Karpas-422 (cell line): ENCODE measurements around the gene LSAMP. TPM values are rescaled to one million over a fixed set of nuclear protein-coding genes. Genes with fewer than 3 reads are reported as not detected.

Source experiments
- DNase-seq: peaks from one replicate; pipeline ENCODE4 v3.0.0-alpha.2; 2015
- H2AFZ ChIP-seq: fragments of 200-600 bp; sonication (generic); 2 replicates; pipeline ENCODE4 v1.6.1; 2014; ENCODE audit warnings: antibody characterized with exemption, low read length, mixed read lengths
- H3K27ac ChIP-seq: fragments of 200-600 bp; sonication (generic); 2 replicates; pipeline ENCODE4 v1.5.1; 2014; ENCODE audit warnings: mild to moderate bottlenecking, low read length, moderate library complexity
- H3K27me3 ChIP-seq: fragments of 200-600 bp; sonication (generic); 2 replicates; pipeline ENCODE4 v1.6.1; 2014; ENCODE audit warnings: low read length, mixed read lengths
- H3K36me3 ChIP-seq: fragments of 200-600 bp; sonication (generic); 2 replicates; pipeline ENCODE4 v1.6.1; 2014; ENCODE audit warnings: low read length, mixed read lengths; ENCODE audit not compliant: insufficient read depth
- H3K4me1 ChIP-seq: fragments of 200-600 bp; sonication (generic); 2 replicates; pipeline ENCODE4 v1.6.1; 2014; ENCODE audit warnings: mild to moderate bottlenecking, low read length, mixed read lengths
- H3K4me2 ChIP-seq: fragments of 200-600 bp; sonication (generic); 2 replicates; pipeline ENCODE4 v1.6.1; 2014; ENCODE audit warnings: low read length, low read depth, mild to moderate bottlenecking; ENCODE audit not compliant: poor library complexity, severe bottlenecking
- H3K4me3 ChIP-seq: fragments of 200-600 bp; sonication (generic); 2 replicates; pipeline ENCODE4 v1.5.1; 2014; ENCODE audit warnings: mild to moderate bottlenecking, antibody characterized with exemption, low read length, mixed read lengths
- H3K79me2 ChIP-seq: fragments of 200-600 bp; sonication (generic); 2 replicates; pipeline ENCODE4 v1.6.1; 2014; ENCODE audit warnings: mild to moderate bottlenecking, low read length, mixed read lengths
- H3K9ac ChIP-seq: fragments of 200-600 bp; sonication (generic); 2 replicates; pipeline ENCODE4 v1.6.0; 2014; ENCODE audit warnings: low read length
- H3K9me2 ChIP-seq: fragments of 200-600 bp; sonication (generic), shearing (Covaris generic); replicated peaks from 2 replicates; pipeline ENCODE4 v1.6.0; 2014; ENCODE audit warnings: mild to moderate bottlenecking, low read length, moderate library complexity; ENCODE audit not compliant: insufficient read depth
- H3K9me3 ChIP-seq: fragments of 300-700, 200-600 bp; sonication (generic); 2 replicates; pipeline ENCODE4 v1.6.1; 2014; ENCODE audit warnings: low read length, mixed read lengths
- H4K20me1 ChIP-seq: fragments of 200-600 bp; sonication (generic); 2 replicates; pipeline ENCODE4 v1.6.1; 2014; ENCODE audit warnings: mild to moderate bottlenecking, antibody characterized with exemption, low read length, low read depth; ENCODE audit not compliant: insufficient read depth
- total RNA-seq: library from RNA; depleted of rRNA; stranded (reverse); fragments of >200 nt; shearing (Covaris generic); gene quantifications from 2 replicates; pipeline ENCODE4 v1.2.3, GENCODE V29; 2014; ENCODE audit warnings: low replicate concordance

LSAMP gene
- total RNA-seq, 1 experiment from 2014 or later, result not detected

DNA sequence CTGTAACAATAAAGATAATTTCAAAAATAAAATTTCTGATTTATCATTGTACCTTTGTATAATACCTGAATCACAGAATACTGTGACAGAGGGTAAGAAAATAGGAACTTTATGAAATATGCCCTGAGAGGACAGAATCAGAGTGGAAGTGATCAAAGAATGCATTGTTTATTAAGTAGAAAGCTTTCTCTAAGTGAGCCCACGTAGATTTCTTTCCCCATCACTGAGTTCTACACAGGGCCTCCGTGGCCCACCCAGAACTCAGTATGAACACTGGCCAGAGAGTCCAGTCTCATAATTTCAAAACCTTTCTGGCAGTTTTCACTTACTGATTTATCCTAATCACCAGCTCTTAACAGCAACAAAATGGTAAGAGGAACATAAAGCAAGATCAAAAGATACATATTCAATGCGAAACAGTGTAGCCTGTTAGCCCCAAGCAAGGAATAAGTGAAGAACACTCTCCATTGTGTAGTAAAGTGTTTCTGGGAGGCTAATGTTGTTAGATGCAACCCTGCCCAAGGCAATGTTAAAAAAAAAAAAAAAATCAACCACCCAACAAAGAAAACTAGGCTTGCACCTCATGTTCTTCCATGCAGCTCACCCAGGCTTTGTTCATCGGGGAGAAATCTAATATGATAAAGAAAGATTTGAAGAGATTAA lies 341.3 kb downstream of the LSAMP start:
- no peaks in the 10 kb centered on the region for H3K27me3 ChIP-seq
- H3K36me3 ChIP-seq, result no peaks in the 10 kb centered on the region
- H2AFZ ChIP-seq, result no peak overlapping the region
- H3K9me2 ChIP-seq, result no peaks in the 10 kb centered on the region
- H3K4me1 ChIP-seq, result no peaks in the 10 kb centered on the region
- H3K9ac ChIP-seq, result no peak overlapping the region
- H3K4me2 ChIP-seq, result no peak overlapping the region
- no peaks in the 10 kb centered on the region for H4K20me1 ChIP-seq
- H3K9me3 ChIP-seq, result no peaks in the 10 kb centered on the region
- no peaks in the 10 kb centered on the region for H3K79me2 ChIP-seq
- DNase-seq, result no peak
- no peak overlapping the region for H3K4me3 ChIP-seq
- H3K27ac ChIP-seq, result no peak overlapping the region

DNA sequence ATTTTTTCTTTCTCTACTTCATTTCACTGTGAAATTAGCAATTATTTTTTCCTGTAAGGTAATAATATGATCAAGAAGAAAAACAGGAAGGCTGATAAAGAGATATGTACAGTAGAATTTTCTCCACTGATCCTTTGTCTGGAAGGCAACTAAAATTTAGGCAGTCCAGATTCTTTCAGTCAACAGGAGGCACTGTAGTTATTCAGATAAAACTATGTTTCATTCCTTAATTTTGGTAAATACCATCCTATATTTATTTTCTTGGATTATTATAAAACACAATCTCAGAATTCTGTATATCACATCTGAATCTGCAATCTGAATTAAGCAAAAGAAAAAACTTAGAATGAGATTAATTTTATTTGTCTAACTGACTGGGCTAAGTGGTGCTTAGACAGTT lies 343.2 kb downstream of the LSAMP start:
- Histone ChIP-seq H3K27me3 (no peaks in the 10 kb centered on the region), H3K9me2 (no peaks in the 10 kb centered on the region), H4K20me1 (no peaks in the 10 kb centered on the region), H3K4me3 (no peak overlapping the region), H3K9me3 (no peaks in the 10 kb centered on the region), H3K4me2 (no peak overlapping the region), H3K79me2 (no peaks in the 10 kb centered on the region), H3K4me1 (no peaks in the 10 kb centered on the region), H3K27ac (no peak overlapping the region), H3K9ac (no peak overlapping the region), H3K36me3 (no peaks in the 10 kb centered on the region), H2AFZ (no peak overlapping the region)
- no peak for DNase-seq

DNA sequence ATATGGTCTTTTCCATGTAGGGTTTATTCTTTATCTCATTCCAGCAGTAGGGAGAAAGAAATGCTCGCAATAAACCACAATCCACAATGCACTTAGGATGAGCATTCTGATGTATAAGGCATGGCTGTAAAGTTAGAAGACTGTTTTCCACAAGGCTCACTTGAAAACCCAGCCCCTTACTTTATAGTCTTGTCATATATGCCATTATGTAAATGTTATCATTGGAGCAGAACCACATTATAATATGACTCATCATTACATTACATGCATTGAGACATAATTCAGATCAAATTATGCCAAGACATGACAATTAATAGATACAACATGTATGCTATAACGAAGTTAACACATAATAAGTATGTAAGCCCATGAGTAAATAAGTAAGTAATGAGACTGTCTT lies 348.1 kb downstream of the LSAMP start:
- Histone ChIP-seq H3K9ac (no peak overlapping the region), H3K79me2 (no peaks in the 10 kb centered on the region), H3K27me3 (no peaks in the 10 kb centered on the region), H3K4me1 (no peaks in the 10 kb centered on the region), H4K20me1 (no peaks in the 10 kb centered on the region), H3K4me3 (no peak overlapping the region), H2AFZ (no peak overlapping the region), H3K9me3 (no peaks in the 10 kb centered on the region), H3K4me2 (no peak overlapping the region), H3K9me2 (no peaks in the 10 kb centered on the region), H3K27ac (no peak overlapping the region), H3K36me3 (no peaks in the 10 kb centered on the region)
- no peak for DNase-seq

DNA sequence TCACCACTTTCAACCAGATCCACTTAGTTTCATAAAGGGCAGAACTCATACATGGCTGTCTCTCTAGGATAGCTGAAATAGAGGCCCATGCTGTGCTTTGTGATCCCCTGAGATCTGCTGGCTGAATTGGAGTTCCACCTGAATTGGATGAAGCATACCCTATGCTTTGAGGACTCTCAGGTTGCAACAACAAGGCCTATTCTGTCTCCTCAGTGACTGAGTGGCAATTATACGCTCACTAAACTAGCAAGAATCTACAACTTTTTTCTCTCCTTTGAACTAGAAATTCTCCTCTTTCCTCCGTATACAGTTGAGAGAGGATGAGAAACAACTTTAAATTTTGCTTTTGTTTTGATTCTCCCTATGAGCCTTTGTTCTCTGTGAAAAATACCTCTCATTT lies 348.7 kb downstream of the LSAMP start:
- H3K9me3 ChIP-seq, result no peaks in the 10 kb centered on the region
- no peaks in the 10 kb centered on the region for H3K9me2 ChIP-seq
- no peak overlapping the region for H3K4me3 ChIP-seq
- H2AFZ ChIP-seq, result no peak overlapping the region
- no peaks in the 10 kb centered on the region for H3K36me3 ChIP-seq
- no peaks in the 10 kb centered on the region for H4K20me1 ChIP-seq
- no peaks in the 10 kb centered on the region for H3K4me1 ChIP-seq
- H3K79me2 ChIP-seq, result no peaks in the 10 kb centered on the region
- H3K27ac ChIP-seq, result no peak overlapping the region
- no peak overlapping the region for H3K9ac ChIP-seq
- H3K4me2 ChIP-seq, result no peak overlapping the region
- H3K27me3 ChIP-seq, result no peaks in the 10 kb centered on the region
- DNase-seq, result no peak

DNA sequence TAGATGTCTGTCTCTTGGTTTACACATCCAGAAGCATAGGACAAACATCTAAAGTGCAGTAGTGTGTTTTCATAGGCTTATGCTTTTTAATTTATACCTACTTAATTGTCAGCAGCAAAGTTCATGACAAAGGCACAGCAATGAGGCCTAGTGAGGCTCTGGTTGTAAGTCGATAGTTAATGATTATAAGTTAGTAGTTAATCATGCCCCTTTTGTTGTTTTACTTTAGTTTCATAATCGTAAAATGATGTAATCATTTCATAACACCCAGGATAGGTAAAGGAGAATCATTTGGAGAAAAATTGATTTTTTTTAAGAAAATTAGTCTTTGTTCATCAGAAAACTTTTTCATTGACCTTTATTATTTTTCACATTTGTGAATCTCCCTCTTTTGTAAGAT lies 351.9 kb downstream of the LSAMP start:
- no peak overlapping the region for H3K27ac ChIP-seq
- H3K9ac ChIP-seq, result no peak overlapping the region
- no peaks in the 10 kb centered on the region for H3K4me1 ChIP-seq
- no peaks in the 10 kb centered on the region for H3K9me3 ChIP-seq
- H3K4me2 ChIP-seq, result no peak overlapping the region
- no peaks in the 10 kb centered on the region for H3K36me3 ChIP-seq
- no peaks in the 10 kb centered on the region for H4K20me1 ChIP-seq
- H3K27me3 ChIP-seq, result no peaks in the 10 kb centered on the region
- DNase-seq, result no peak
- no peaks in the 10 kb centered on the region for H3K79me2 ChIP-seq
- no peak overlapping the region for H2AFZ ChIP-seq
- H3K4me3 ChIP-seq, result no peak overlapping the region
- H3K9me2 ChIP-seq, result no peaks in the 10 kb centered on the region

DNA sequence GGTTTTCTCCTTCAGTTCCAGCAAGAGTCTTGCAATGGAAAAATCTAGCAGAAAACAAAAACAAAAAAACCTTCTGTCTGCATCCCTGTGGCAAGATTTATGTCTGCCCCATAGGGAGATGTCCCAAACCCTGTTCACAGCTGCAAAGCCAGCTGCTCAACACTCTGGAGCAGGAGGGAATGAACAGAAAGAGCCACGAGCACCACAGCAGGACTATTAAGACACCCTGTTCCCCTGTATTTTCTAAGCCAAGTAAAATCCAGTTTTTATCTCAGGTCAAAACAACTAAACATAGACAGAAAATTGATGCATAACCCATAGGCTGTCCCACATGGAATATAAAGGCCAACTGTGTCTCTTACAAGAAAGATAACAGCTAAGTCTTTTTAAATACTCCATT lies 357.9 kb downstream of the LSAMP start:
- DNase-seq, result no peak
- H3K9ac ChIP-seq, result no peak overlapping the region

DNA sequence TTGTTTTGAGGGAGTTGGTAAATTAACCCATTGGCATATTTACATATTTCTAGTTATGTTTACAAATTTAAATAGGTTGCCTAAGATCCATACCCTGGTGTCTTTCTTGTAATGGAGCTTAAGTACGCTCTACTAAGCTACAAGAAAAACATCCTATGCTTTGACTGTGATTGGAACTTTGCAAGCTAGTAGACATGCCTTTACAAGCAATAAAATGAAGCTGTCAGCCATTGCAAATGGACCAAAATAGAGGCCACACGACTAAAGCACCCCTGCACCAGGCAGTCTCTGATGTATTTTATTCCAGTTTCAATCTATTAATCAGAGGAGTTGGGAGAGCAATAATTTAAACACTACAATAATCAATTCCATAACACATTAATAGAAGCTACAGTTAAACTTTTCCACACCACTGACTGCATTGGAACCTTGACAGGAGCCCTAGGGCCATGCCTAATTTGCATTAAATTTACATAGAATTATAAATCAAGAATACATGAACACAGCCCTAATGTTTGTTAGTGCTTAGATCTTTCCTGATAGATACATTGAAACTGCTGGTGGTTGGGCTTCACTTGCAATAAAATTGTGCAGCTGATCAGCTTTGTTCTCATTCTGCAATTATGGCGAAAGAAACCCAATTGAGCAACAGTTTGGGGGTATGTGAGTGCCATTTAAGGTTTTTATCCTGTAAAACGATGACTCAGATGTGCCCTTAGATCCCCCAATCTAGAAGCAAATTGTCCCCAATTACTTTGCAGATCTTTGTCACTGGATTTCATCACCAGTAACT lies 360.1 kb downstream of the LSAMP start:
- H3K27ac ChIP-seq, result no peak overlapping the region
- no peak overlapping the region for H2AFZ ChIP-seq
- H3K4me2 ChIP-seq, result no peak overlapping the region
- H4K20me1 ChIP-seq, result no peaks in the 10 kb centered on the region
- no peaks in the 10 kb centered on the region for H3K79me2 ChIP-seq
- no peaks in the 10 kb centered on the region for H3K36me3 ChIP-seq
- no peaks in the 10 kb centered on the region for H3K9me2 ChIP-seq
- no peaks in the 10 kb centered on the region for H3K27me3 ChIP-seq
- no peaks in the 10 kb centered on the region for H3K4me1 ChIP-seq
- no peak overlapping the region for H3K9ac ChIP-seq
- DNase-seq, result no peak
- H3K9me3 ChIP-seq, result no peaks in the 10 kb centered on the region; the same call in 1 of the 2 replicates
- no peak overlapping the region for H3K4me3 ChIP-seq

More for the DNA sequence above, 357.9 kb downstream of the LSAMP start:
- Histone ChIP-seq H3K9me2 (no peaks in the 10 kb centered on the region), H3K36me3 (no peaks in the 10 kb centered on the region), H3K27me3 (no peaks in the 10 kb centered on the region), H3K4me3 (no peak overlapping the region), H3K9me3 (no peaks in the 10 kb centered on the region; the same call in 1 of the 2 replicates), H4K20me1 (no peaks in the 10 kb centered on the region), H3K4me1 (no peaks in the 10 kb centered on the region), H3K4me2 (no peak overlapping the region), H3K27ac (no peak overlapping the region), H2AFZ (no peak overlapping the region), H3K79me2 (no peaks in the 10 kb centered on the region)

DNA sequence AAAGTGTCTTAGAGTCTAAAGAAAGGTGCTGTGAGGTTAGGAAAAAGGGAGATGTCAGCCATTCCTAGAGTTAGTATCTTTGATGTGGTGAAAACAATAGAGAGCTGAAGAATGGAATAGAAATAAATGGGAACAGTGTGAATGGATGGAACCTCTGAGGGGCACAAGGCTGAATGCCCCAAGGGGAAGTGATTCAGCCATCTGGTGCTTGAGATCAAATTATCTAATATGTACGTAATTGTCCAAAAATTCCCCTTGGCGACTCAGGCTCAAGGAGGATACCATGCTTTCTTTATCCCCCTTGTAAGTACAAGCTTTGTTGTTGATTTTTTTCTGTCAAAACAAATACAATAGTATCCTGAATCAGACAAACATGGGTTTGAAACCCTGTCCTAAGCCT lies 361.6 kb downstream of the LSAMP start:
- Histone ChIP-seq H3K36me3 (no peaks in the 10 kb centered on the region), H3K4me2 (no peak overlapping the region), H3K4me1 (no peaks in the 10 kb centered on the region), H3K9me3 (no peaks in the 10 kb centered on the region; the same call in 1 of the 2 replicates), H3K4me3 (no peak overlapping the region), H3K79me2 (no peaks in the 10 kb centered on the region), H4K20me1 (no peaks in the 10 kb centered on the region), H3K27ac (no peak overlapping the region), H2AFZ (no peak overlapping the region), H3K27me3 (no peaks in the 10 kb centered on the region), H3K9ac (no peak overlapping the region), H3K9me2 (no peaks in the 10 kb centered on the region)
- DNase-seq, result no peak
